OCI-LY1 (cell line): ENCODE measurements around the gene IPO4.

Experiments used
- H2AFZ ChIP-seq: fragments of 200-600 bp; sonication (generic), shearing (Covaris generic); 2 replicates; pipeline ENCODE4 v1.6.0; 2014; ENCODE audit warnings: antibody characterized with exemption, mild to moderate bottlenecking, low read length
- H3F3A ChIP-seq: fragments of 200-600 bp; sonication (generic), shearing (Covaris generic); 2 replicates; pipeline ENCODE4 v1.6.0; 2014; ENCODE audit warnings: mild to moderate bottlenecking, antibody characterized with exemption, low read length, moderate library complexity; ENCODE audit not compliant: insufficient read depth
- H3K27ac ChIP-seq: fragments of 200-600 bp; sonication (generic); 2 replicates; pipeline ENCODE4 v1.5.1; 2014; ENCODE audit warnings: low read length, mixed run types, mild to moderate bottlenecking, low read depth; ENCODE audit not compliant: poor library complexity, severe bottlenecking
- H3K27me3 ChIP-seq: fragments of 200-600 bp; sonication (generic); 2 replicates; pipeline ENCODE4 v1.6.0; 2014; ENCODE audit warnings: antibody characterized with exemption, mild to moderate bottlenecking, low read length, moderate library complexity; ENCODE audit not compliant: insufficient read depth
- H3K36me3 ChIP-seq: fragments of 200-600 bp; sonication (generic); 2 replicates; pipeline ENCODE4 v1.6.1; 2014; ENCODE audit warnings: mild to moderate bottlenecking, antibody characterized with exemption, low read length, moderate library complexity, mixed read lengths; ENCODE audit not compliant: insufficient read depth
- H3K4me1 ChIP-seq: fragments of 200-600 bp; sonication (generic); 2 replicates; pipeline ENCODE4 v1.5.1; 2014; ENCODE audit warnings: mild to moderate bottlenecking, low read length, moderate library complexity; ENCODE audit not compliant: insufficient read depth, severe bottlenecking
- H3K4me2 ChIP-seq: fragments of 200-600 bp; sonication (generic), shearing (Covaris generic); 2 replicates; pipeline ENCODE4 v1.6.1; 2014; ENCODE audit warnings: low read length
- H3K4me3 ChIP-seq: fragments of 200-600 bp; sonication (generic); 2 replicates; pipeline ENCODE4 v1.5.1; 2014; ENCODE audit warnings: low read length, low read depth, mild to moderate bottlenecking, mixed read lengths; ENCODE audit not compliant: poor library complexity, severe bottlenecking
- H3K79me2 ChIP-seq: fragments of 200-600 bp; shearing (Covaris generic); 2 replicates; pipeline ENCODE4 v1.6.1; 2016; ENCODE audit warnings: mixed run types, low read length, mixed read lengths; ENCODE audit not compliant: insufficient read depth
- H3K9ac ChIP-seq: fragments of 200-600 bp; sonication (generic), shearing (Covaris generic); 2 replicates; pipeline ENCODE4 v1.6.1; 2014; ENCODE audit warnings: mild to moderate bottlenecking, low read length, mixed read lengths
- H3K9me2 ChIP-seq: fragments of 200-600 bp; sonication (generic), shearing (Covaris generic); 2 replicates; pipeline ENCODE4 v1.6.1; 2014; ENCODE audit warnings: low read depth, mild to moderate bottlenecking, low read length, mixed read lengths
- H3K9me3 ChIP-seq: fragments of 200-600 bp; shearing (Covaris generic); 2 replicates; pipeline ENCODE4 v1.6.1; 2014; ENCODE audit warnings: low read length, mixed read lengths
- H4K20me1 ChIP-seq: fragments of 200-600 bp; sonication (generic), shearing (Covaris generic); 2 replicates; pipeline ENCODE4 v1.6.0; 2016; ENCODE audit warnings: mild to moderate bottlenecking, low read length; ENCODE audit not compliant: insufficient read depth
- EZH2 ChIP-seq: fragments of 200-600 bp; sonication (generic), shearing (Covaris generic); IDR thresholded peaks from 2 replicates; pipeline ENCODE4 v1.8.0; 2017; ENCODE audit warnings: borderline replicate concordance, mixed run types, mild to moderate bottlenecking, antibody characterized with exemption, low read length, moderate library complexity, mixed read lengths
- TF ChIP-seq, protein P1 (sequence below): fragments of 200-600 bp; sonication (generic), shearing (Covaris generic); IDR thresholded peaks from 2 replicates; pipeline ENCODE4 v1.5.1; 2017; ENCODE audit warnings: mild to moderate bottlenecking, antibody characterized with exemption, low read length, moderate library complexity, mixed read lengths

Gene IPO4, protein sequence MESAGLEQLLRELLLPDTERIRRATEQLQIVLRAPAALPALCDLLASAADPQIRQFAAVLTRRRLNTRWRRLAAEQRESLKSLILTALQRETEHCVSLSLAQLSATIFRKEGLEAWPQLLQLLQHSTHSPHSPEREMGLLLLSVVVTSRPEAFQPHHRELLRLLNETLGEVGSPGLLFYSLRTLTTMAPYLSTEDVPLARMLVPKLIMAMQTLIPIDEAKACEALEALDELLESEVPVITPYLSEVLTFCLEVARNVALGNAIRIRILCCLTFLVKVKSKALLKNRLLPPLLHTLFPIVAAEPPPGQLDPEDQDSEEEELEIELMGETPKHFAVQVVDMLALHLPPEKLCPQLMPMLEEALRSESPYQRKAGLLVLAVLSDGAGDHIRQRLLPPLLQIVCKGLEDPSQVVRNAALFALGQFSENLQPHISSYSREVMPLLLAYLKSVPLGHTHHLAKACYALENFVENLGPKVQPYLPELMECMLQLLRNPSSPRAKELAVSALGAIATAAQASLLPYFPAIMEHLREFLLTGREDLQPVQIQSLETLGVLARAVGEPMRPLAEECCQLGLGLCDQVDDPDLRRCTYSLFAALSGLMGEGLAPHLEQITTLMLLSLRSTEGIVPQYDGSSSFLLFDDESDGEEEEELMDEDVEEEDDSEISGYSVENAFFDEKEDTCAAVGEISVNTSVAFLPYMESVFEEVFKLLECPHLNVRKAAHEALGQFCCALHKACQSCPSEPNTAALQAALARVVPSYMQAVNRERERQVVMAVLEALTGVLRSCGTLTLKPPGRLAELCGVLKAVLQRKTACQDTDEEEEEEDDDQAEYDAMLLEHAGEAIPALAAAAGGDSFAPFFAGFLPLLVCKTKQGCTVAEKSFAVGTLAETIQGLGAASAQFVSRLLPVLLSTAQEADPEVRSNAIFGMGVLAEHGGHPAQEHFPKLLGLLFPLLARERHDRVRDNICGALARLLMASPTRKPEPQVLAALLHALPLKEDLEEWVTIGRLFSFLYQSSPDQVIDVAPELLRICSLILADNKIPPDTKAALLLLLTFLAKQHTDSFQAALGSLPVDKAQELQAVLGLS

DNA sequence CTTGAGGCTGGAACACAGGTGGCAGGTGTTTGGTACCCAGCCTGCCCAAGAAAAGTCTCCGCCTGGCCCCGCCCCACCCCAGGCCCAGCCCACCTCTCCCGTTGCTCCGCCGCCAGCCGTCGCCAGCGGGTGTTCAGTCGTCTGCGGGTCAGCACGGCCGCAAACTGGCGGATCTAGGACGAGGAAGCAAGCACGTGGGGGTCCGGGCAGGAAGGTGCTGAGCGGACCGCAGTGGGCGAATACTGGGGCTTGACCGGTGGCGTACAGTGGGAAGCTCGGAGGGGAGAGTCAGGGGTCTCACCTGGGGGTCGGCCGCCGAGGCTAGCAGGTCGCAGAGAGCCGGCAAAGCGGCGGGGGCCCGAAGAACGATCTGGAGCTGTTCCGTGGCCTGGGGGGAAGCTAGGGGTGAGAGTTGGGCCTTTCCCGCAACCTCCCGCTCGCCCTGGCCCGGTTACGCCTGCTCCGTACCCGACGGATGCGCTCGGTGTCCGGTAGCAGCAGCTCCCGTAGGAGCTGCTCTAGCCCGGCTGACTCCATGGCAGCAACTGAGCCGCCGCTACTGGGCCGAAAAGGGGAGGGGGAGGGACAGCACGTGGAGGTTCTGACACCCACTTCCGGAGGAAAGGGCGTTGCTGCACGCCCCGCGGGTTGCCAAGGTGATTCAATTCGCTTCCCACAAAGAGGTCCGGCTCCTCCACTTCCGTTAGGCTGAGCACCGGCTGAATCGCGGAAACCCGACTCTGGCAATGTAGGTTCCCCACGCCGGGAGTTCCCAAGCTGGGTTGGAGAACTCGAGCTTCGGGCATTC is at the start of gene IPO4:
Gene IPO4, minus strand, starts transcription at position 566 of the 808 bp plus-strand sequence. Its CDS starts 29 bp downstream, at position 537.
- peak within 1 kb of the TSS; percentile 16 for H3K27ac ChIP-seq

DNA sequence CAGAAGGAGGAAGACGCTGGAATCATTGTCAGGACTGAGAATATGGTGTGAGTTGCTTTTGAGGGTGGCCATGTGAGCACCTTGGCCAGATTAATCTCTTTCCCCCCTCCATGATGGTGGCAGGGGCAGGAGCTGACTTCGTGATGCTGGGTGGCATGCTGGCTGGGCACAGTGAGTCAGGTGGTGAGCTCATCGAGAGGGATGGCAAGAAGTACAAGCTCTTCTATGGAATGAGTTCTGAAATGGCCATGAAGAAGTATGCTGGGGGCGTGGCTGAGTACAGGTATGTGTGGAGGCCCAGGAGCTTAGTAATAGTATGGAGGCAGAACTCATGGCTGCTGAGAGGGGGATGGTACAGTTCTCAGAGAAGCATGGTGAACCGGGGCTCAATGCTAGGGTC is 49.5 kb upstream of the IPO4 start:
- Histone ChIP-seq H3K9me3 (no peaks in the 10 kb centered on the region), H3F3A (0 out of 2 replicates have a peak, but pooled peaks cover 3% of the 10 kb centered on the region), H3K4me1 (peaks cover 34% of the 10 kb centered on the region), H3K4me3 (no peak overlapping the region), H3K79me2 (no peaks in the 10 kb centered on the region), H3K9ac (no peak overlapping the region), H3K27ac (no peak overlapping the region), H2AFZ (no peak overlapping the region), H4K20me1 (no peaks in the 10 kb centered on the region), H3K9me2 (no peaks in the 10 kb centered on the region), H3K4me2 (no peak overlapping the region), H3K36me3 (peaks cover 70% of the 10 kb centered on the region), H3K27me3 (no peaks in the 10 kb centered on the region)
- TF ChIP-seq EZH2 = no peak
- TF ChIP-seq, protein P1, sequence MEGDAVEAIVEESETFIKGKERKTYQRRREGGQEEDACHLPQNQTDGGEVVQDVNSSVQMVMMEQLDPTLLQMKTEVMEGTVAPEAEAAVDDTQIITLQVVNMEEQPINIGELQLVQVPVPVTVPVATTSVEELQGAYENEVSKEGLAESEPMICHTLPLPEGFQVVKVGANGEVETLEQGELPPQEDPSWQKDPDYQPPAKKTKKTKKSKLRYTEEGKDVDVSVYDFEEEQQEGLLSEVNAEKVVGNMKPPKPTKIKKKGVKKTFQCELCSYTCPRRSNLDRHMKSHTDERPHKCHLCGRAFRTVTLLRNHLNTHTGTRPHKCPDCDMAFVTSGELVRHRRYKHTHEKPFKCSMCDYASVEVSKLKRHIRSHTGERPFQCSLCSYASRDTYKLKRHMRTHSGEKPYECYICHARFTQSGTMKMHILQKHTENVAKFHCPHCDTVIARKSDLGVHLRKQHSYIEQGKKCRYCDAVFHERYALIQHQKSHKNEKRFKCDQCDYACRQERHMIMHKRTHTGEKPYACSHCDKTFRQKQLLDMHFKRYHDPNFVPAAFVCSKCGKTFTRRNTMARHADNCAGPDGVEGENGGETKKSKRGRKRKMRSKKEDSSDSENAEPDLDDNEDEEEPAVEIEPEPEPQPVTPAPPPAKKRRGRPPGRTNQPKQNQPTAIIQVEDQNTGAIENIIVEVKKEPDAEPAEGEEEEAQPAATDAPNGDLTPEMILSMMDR = no peak

More for the DNA sequence above, at the start of gene IPO4:
- Histone ChIP-seq H3K9ac (peak within 1 kb of the TSS; percentile 64), H3K27me3 (no peaks in the 10 kb centered on the region), H2AFZ (0 out of 2 replicates have a peak within 1 kb of the TSS, but pooled peaks have one; percentile 30), H3K9me2 (no peaks in the 10 kb centered on the region), H3K4me3 (peak within 1 kb of the TSS; percentile 65), H3K9me3 (no peaks in the 10 kb centered on the region), H3K79me2 (no peaks in the 10 kb centered on the region), H3K4me2 (peak within 1 kb of the TSS; percentile 67), H3F3A (no peaks in the 10 kb centered on the region), H3K4me1 (peaks cover 19% of the 10 kb centered on the region), H3K36me3 (peaks cover 52% of the 10 kb centered on the region), H4K20me1 (no peaks in the 10 kb centered on the region)
- no peak for TF ChIP-seq EZH2
- TF ChIP-seq, protein P1 = no peak
